ENCODE measurements around the gene COCH.

DNA sequence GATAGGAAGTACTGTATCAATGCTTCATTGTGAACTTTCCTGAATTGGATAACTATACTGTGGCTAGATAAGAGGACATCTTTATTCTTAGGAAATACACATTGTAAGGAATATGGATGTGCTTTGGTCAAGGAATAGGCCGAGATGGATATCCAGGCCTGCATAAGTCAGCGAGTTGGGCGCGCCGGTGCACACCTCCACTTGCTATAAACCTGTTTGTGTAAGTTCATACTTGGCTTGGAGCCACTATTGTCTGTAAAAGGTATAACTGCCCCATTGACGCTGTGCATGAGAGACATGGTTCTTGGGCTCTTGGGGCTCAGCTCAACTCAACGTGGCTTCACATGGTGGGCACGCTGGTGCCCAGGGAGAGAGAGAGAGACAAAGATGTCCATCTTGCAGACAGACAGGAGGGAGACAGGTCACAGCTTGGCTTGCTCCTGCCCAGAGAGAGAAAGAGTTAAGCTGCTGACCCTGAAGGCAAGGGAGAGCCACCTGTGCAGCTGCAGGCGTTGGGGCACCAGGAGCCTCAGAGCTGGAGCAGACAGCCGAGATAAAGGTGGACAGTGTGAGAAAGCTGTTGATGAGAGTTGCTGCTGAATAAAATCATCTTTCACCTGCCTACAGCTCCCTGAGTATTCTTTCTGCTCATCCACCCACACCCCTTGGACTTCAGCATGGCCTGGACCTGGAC lies 34.1 kb upstream of the COCH start:
- TF ChIP-seq CTCF (IDR thresholded peaks at IDR 0.05): no peak
- no peak for TF ChIP-seq POLR2A (IDR thresholded peaks at IDR 0.05)

All from prostate gland (tissue), 2 donors.